HFF-Myc (cell line): ENCODE results near the gene KRT8.

Source experiments
- DNase-seq: peaks from one replicate; pipeline ENCODE4 v3.0.0-alpha.2; 2011; ENCODE audit warnings: low read depth; ENCODE audit errors: extremely low read depth
- H3K4me3 ChIP-seq: replicated peaks from 2 replicates; pipeline ENCODE4 v1.5.1; 2011; ENCODE audit warnings: low read depth, mild to moderate bottlenecking, control low read depth, low read length
- TF ChIP-seq, protein P1 (sequence below): IDR thresholded peaks from 2 replicates; pipeline ENCODE4 v1.5.1; 2012; ENCODE audit warnings: mild to moderate bottlenecking, low read depth, low read length, control low read depth; ENCODE audit errors: missing control alignments

The KRT8 gene

GRCh38 chr12:52850681-52851080 lies 54.2 kb downstream of the KRT8 start:
- TF ChIP-seq, protein P1, sequence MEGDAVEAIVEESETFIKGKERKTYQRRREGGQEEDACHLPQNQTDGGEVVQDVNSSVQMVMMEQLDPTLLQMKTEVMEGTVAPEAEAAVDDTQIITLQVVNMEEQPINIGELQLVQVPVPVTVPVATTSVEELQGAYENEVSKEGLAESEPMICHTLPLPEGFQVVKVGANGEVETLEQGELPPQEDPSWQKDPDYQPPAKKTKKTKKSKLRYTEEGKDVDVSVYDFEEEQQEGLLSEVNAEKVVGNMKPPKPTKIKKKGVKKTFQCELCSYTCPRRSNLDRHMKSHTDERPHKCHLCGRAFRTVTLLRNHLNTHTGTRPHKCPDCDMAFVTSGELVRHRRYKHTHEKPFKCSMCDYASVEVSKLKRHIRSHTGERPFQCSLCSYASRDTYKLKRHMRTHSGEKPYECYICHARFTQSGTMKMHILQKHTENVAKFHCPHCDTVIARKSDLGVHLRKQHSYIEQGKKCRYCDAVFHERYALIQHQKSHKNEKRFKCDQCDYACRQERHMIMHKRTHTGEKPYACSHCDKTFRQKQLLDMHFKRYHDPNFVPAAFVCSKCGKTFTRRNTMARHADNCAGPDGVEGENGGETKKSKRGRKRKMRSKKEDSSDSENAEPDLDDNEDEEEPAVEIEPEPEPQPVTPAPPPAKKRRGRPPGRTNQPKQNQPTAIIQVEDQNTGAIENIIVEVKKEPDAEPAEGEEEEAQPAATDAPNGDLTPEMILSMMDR, result no peak
- no peak for DNase-seq
- no peak overlapping the region for H3K4me3 ChIP-seq

DNA sequence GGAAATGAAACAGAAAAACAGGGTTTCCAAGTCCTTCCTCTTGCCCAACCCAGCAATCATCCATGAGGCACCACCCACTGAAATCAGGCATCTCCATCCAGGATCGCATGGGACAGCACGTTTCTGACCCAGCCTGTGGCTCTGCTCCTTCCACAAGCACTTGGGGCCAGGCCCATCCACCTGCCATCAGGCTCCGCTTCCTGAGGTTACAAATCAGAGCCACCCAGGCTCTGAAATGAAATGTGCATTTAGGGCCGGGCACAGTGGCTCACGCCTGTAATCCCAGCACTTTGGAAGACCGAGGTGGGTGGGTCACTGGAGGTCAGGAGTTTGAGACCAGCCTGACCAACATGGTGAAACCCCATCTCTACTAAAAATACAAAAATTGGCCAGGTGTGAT lies 55.4 kb downstream of the KRT8 start:
- H3K4me3 ChIP-seq, result no peak overlapping the region
- TF ChIP-seq, protein P1, result no peak
- DNase-seq, result no peak

GRCh38 chr12:52848661-52849255 lies 56.1 kb downstream of the KRT8 start, which contains the start of gene KRT78:
Gene KRT78 (minus strand): TSS chr12:52848994. CDS start chr12:52848930, 64 bp downstream.
- TF ChIP-seq, protein P1, result no peak
- no peak for DNase-seq

DNA sequence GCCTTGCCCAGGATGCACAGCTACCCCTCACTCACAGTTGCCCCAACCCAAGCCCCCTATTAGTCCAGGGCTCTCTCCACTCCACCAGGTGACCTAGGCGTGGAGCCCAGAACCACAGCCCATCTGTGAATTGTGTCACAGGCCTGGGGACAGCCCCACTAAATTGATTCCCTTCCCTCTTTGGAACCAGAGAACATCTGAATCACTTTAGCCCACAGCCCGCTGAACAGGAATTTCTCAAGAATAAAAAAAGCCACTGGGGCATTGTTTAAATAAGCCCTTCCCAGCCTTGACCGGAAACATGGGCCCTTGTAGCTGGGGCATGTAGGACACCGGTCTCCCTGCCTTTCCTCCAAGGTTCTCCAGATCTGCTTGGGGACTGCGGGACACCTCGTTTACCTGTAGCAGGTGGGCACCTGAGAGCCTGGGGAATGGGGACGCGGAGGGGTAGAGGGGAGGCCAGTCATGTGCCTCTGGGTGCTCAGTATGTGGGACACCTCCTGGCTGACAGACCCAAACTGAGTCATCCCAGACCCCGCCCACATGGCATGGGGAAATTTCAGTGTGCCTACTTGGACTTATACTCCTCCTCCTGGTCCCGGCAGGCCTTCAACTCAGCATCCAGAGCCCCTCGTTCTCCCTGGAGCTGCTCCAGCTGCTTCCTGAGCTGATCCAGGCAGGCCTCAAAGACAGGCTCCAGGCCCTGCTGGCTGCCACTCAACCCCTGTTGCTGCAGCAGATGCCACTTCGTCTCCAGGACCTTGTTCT lies 57.4 kb downstream of the KRT8 start:
- TF ChIP-seq, protein P1, result no peak
- DNase-seq, result no peak
- H3K4me3 ChIP-seq, result no peak overlapping the region

More at GRCh38 chr12:52848661-52849255, 56.1 kb downstream of the KRT8 start, which contains the start of gene KRT78:
- no peak within 1 kb of the TSS for H3K4me3 ChIP-seq
